IMR-90 (cell line): Measurements from ENCODE around the gene CACNB2. TPM values are rescaled to one million over a fixed set of nuclear protein-coding genes. Genes with fewer than 3 reads are reported as not detected.
A peak's percentile ranks its signal among the peaks of the same experiment; 100 is the strongest.

Source experiments
- ATAC-seq: fragments of 200-7000 bp; cut with Tn5 transposase; 2 replicates; pipeline ENCODE4 v1.9.1; 2020; ENCODE audit warnings: low read depth, mild to moderate bottlenecking, moderate library complexity
- BruUV-seq: library from RNA; stranded (reverse); fragments of 400-500 nt; replicated peaks from 2 replicates; lab custom pipeline; 2021; lab: Mats Ljungman, UMichigan
- CTCF ChIA-PET: fragments of 300-600 bp; formaldehyde crosslinking; extraction: SDS; loops from one replicate; lab custom pipeline; 2021; ENCODE audit warnings: antibody characterized with exemption; lab: Yijun Ruan, JAX
- POLR2A ChIA-PET: fragments of 300-600 bp; sonication (Branson Sonifier 250); formaldehyde crosslinking; loops from one replicate; lab custom pipeline; 2022; ENCODE audit warnings: antibody characterized with exemption; ENCODE audit not compliant: unreplicated experiment; lab: Charles Lee
- DNase-seq: peaks from one replicate; pipeline ENCODE4 v3.0.0; 2013
- H2AFZ ChIP-seq: replicated peaks from 2 replicates; pipeline ENCODE3; 2013; ENCODE audit warnings: low read length, mild to moderate bottlenecking; ENCODE audit not compliant: poor library complexity
- H2AK5ac ChIP-seq: 2 replicates; pipeline ENCODE4 v1.6.1; 2013; ENCODE audit warnings: low read depth, low read length, inconsistent platforms
- H2AK9ac ChIP-seq: replicated peaks from 2 replicates; pipeline ENCODE3; 2013; ENCODE audit warnings: mild to moderate bottlenecking, low read depth, low read length, moderate library complexity; ENCODE audit not compliant: poor library complexity
- H2BK120ac ChIP-seq: 2 replicates; pipeline ENCODE4 v1.6.1; 2013; ENCODE audit warnings: low read depth, low read length, inconsistent platforms
- H2BK15ac ChIP-seq: 3 replicates; pipeline ENCODE4 v1.6.1; 2013; ENCODE audit warnings: low read depth, low read length, inconsistent platforms
- H2BK20ac ChIP-seq: 2 replicates; pipeline ENCODE4 v1.6.1; 2013; ENCODE audit warnings: low read depth, mild to moderate bottlenecking, inconsistent platforms, low read length, moderate library complexity
- H2BK5ac ChIP-seq: 2 replicates; pipeline ENCODE4 v1.6.1; 2013; ENCODE audit warnings: mild to moderate bottlenecking, low read depth, low read length, inconsistent platforms; ENCODE audit not compliant: poor library complexity, severe bottlenecking
- H3K14ac ChIP-seq: replicated peaks from 2 replicates; pipeline ENCODE4 v1.6.1; 2013; ENCODE audit warnings: low read depth, low read length, inconsistent platforms
- H3K18ac ChIP-seq: 2 replicates; pipeline ENCODE4 v1.6.1; 2013; ENCODE audit warnings: low read depth, low read length, control low read depth
- H3K23ac ChIP-seq: 2 replicates; pipeline ENCODE4 v1.6.1; 2013; ENCODE audit warnings: low read depth, low read length, inconsistent platforms
- H3K27ac ChIP-seq: 2 replicates; pipeline ENCODE4 v1.5.1; 2013; ENCODE audit warnings: mild to moderate bottlenecking, control low read depth, low read length; ENCODE audit not compliant: insufficient read depth
- H3K27me3 ChIP-seq: 2 replicates; pipeline ENCODE4 v1.6.1; 2013; ENCODE audit warnings: low read length; ENCODE audit not compliant: control insufficient read depth, insufficient read depth
- H3K36me3 ChIP-seq: 2 replicates; pipeline ENCODE4 v1.6.1; 2013; ENCODE audit warnings: low read length, mixed read lengths; ENCODE audit not compliant: control insufficient read depth, insufficient read depth
- H3K4ac ChIP-seq: 2 replicates; pipeline ENCODE4 v1.6.1; 2013; ENCODE audit warnings: low read depth, low read length, inconsistent platforms
- H3K4me1 ChIP-seq: 2 replicates; pipeline ENCODE4 v1.6.1; 2013; ENCODE audit warnings: low read length, mixed read lengths; ENCODE audit not compliant: control insufficient read depth, insufficient read depth
- H3K4me2 ChIP-seq: 2 replicates; pipeline ENCODE4 v1.6.1; 2013; ENCODE audit warnings: low read depth, mild to moderate bottlenecking, control low read depth, low read length, moderate library complexity
- H3K4me3 ChIP-seq: 2 replicates; pipeline ENCODE4 v1.5.1; 2013; ENCODE audit warnings: low read depth, mild to moderate bottlenecking, control low read depth, low read length, moderate library complexity; ENCODE audit not compliant: insufficient read depth
- H3K56ac ChIP-seq: 2 replicates; pipeline ENCODE4 v1.6.1; 2013; ENCODE audit warnings: low read length, inconsistent platforms; ENCODE audit not compliant: insufficient read depth; ENCODE audit errors: extremely low read depth
- H3K79me1 ChIP-seq, 2 experiments: 2 replicates each; pipeline ENCODE4 v1.6.1; 2013; ENCODE audit warnings: low read length in 2 of 2, inconsistent platforms in 1 of 2, low read depth in 1 of 2
- H3K9ac ChIP-seq: 2 replicates; pipeline ENCODE4 v1.6.1; 2013; ENCODE audit warnings: low read depth, low read length, control low read depth
- H3K9me1 ChIP-seq: 2 replicates; pipeline ENCODE4 v1.6.1; 2013; ENCODE audit warnings: low read length, inconsistent platforms; ENCODE audit not compliant: insufficient read depth
- H3K9me3 ChIP-seq: 2 replicates; pipeline ENCODE4 v1.6.1; 2013; ENCODE audit warnings: low read length; ENCODE audit not compliant: control insufficient read depth, insufficient read depth
- H4K20me1 ChIP-seq: 2 replicates; pipeline ENCODE4 v1.6.1; 2013; ENCODE audit warnings: low read length, inconsistent platforms; ENCODE audit not compliant: insufficient read depth
- H4K5ac ChIP-seq: 2 replicates; pipeline ENCODE4 v1.6.1; 2013; ENCODE audit warnings: mild to moderate bottlenecking, low read depth, low read length, control low read depth
- H4K8ac ChIP-seq, 2 experiments: 2 replicates each; pipeline ENCODE4 v1.6.1; 2013; ENCODE audit warnings: low read depth in 2 of 2, low read length in 2 of 2, control low read depth in 1 of 2, inconsistent platforms in 1 of 2
- H4K91ac ChIP-seq: 2 replicates; pipeline ENCODE4 v1.6.1; 2013; ENCODE audit warnings: low read depth, low read length, inconsistent platforms; ENCODE audit not compliant: insufficient read depth
- BHLHE40 ChIP-seq: fragments of 150-350 bp; IDR thresholded peaks from 2 replicates; pipeline ENCODE4 v1.6.1; 2016; ENCODE audit warnings: mild to moderate bottlenecking, low read depth, low read length
- CHD1 ChIP-seq: IDR thresholded peaks from 2 replicates; pipeline ENCODE4 v1.6.1; 2012; ENCODE audit warnings: low read depth, low read length, improper control_type of control experiment
- CTCF ChIP-seq: conservative IDR thresholded peaks from 2 replicates; pipeline ENCODE4 v1.5.1; 2012; ENCODE audit warnings: mild to moderate bottlenecking, low read depth, low read length, improper control_type of control experiment
- ELK1 ChIP-seq: fragments of 150-350 bp; IDR thresholded peaks from 2 replicates; pipeline ENCODE4 v1.6.1; 2016; ENCODE audit warnings: low read depth, mild to moderate bottlenecking, low read length, moderate library complexity, borderline replicate concordance
- NFE2L2 ChIP-seq: fragments of 150-350 bp; IDR thresholded peaks from 2 replicates; pipeline ENCODE4 v1.6.1; 2016; ENCODE audit warnings: low read depth, mild to moderate bottlenecking, low read length
- RAD21 ChIP-seq: IDR thresholded peaks from 2 replicates; pipeline ENCODE4 v1.6.1; 2012; ENCODE audit warnings: low read length, improper control_type of control experiment
- WGBS, 2 experiments: methylation state at CpG; one replicate each; pipeline versions ENCODE4 v1.1.5 to v1.1.7; 2013; ENCODE audit warnings: missing lambda C conversion rate in 2 of 2; ENCODE audit not compliant: insufficient read length in 1 of 2; ENCODE audit errors: extremely low coverage in 2 of 2; 5-methylcytosine and 5-hydroxymethylcytosine counted together
- dilution Hi-C: fragments of 300-500 bp; cut with HindIII; formaldehyde crosslinking; loops from one replicate; pipeline ENCODE4 v1.14.3; 2018; ENCODE audit warnings: low sequenced_read_pairs; ENCODE audit not compliant: unreplicated experiment
- in situ Hi-C: fragments of 300-500 bp; cut with MboI; formaldehyde crosslinking; loops from 3 replicates; pipeline ENCODE4 v1.14.3; 2019; ENCODE audit warnings: low sequenced_read_pairs, inconsistent platforms, mixed read lengths
- intact Hi-C: fragments of 100-400 bp; cut with micrococcal nuclease; formaldehyde crosslinking; loops from 2 replicates; pipeline ENCODE4 v1.10.0; 2022
- polyA plus RNA-seq, 3 experiments: library from polyadenylated mRNA; depleted of rRNA; stranded (reverse); fragments of >200 nt; gene quantifications; 2 replicates each; pipeline ENCODE4 v1.2.3, GENCODE V29; 2012; ENCODE audit warnings: low replicate concordance in 1 of 3
- total RNA-seq: library from RNA; depleted of rRNA; stranded (reverse); fragments of >200 nt; gene quantifications from 2 replicates; pipeline ENCODE4 v1.2.3, GENCODE V29; 2012

Gene CACNB2
- total and polyA plus RNA-seq, 2 of the 4 experiments (the other 2 are of a cell fraction) = 0.36 TPM

GRCh38 chr10:18099415-18099814 lies 40.8 kb upstream of the CACNB2 start:
- H3K9me3 ChIP-seq = no peaks in the 10 kb centered on the region
- DNase-seq (peak; percentile 12), ATAC-seq (no peak)
- no peak overlapping the region for H2BK5ac ChIP-seq
- H4K20me1 ChIP-seq = no peaks in the 10 kb centered on the region
- H2BK15ac ChIP-seq = no peak overlapping the region
- POLR2A ChIA-PET = no interaction called here
- no peak overlapping the region for H4K91ac ChIP-seq
- CTCF ChIA-PET = no interaction called here
- dilution Hi-C loops = no loop called here
- H3K18ac ChIP-seq = no peak overlapping the region
- H3K9ac ChIP-seq = no peak overlapping the region
- no peak overlapping the region for H3K4ac ChIP-seq
- no TSS peak for BruUV-seq
- intact Hi-C loops = no loop called here
- H2AK5ac ChIP-seq = no peak overlapping the region
- no peak overlapping the region for H3K4me3 ChIP-seq
- H3K4me2 ChIP-seq = no peak overlapping the region
- H3K9me1 ChIP-seq = no peaks in the 10 kb centered on the region
- in situ Hi-C loops = no loop called here
- H3K23ac ChIP-seq = no peak overlapping the region
- H3K27ac ChIP-seq = no peak overlapping the region
- H3K14ac ChIP-seq = no peak overlapping the region
- no peaks in the 10 kb centered on the region for H3K79me1 ChIP-seq
- H2AFZ ChIP-seq = no peak overlapping the region
- WGBS, 2 experiments = 75% methylated on average over 1 of the region's 3 CpGs; no CpG with 5 or more reads in 1 of the 2 experiments
- no peak overlapping the region for H2BK20ac ChIP-seq
- H3K4me1 ChIP-seq = no peaks in the 10 kb centered on the region
- H2AK9ac ChIP-seq = no peak overlapping the region
- H2BK120ac ChIP-seq = no peak overlapping the region
- H3K56ac ChIP-seq = no peak overlapping the region
- H3K36me3 ChIP-seq = no peaks in the 10 kb centered on the region
- peaks cover 5% of the 10 kb centered on the region for H3K27me3 ChIP-seq
- TF ChIP-seq CTCF = no peak
- no peak for TF ChIP-seq CHD1
- TF ChIP-seq ELK1 = no peak
- TF ChIP-seq RAD21 = no peak
- TF ChIP-seq NFE2L2 = no peak
- TF ChIP-seq BHLHE40 = no peak
- no peak overlapping the region for H4K8ac ChIP-seq
- no peak overlapping the region for H4K5ac ChIP-seq
